K562 (cell line): ENCODE data around the gene MPHOSPH9. TPM values are rescaled to one million over a fixed set of nuclear protein-coding genes. Genes with fewer than 3 reads are reported as not detected.

Experiments
- ATAC-seq: fragments of 200-7000 bp; cut with Tn5 transposase; 3 replicates; pipeline ENCODE4 v1.9.1; 2020; ENCODE audit warnings: moderate library complexity
- BruUV-seq: library from RNA; stranded (reverse); fragments of 400-500 nt; replicated peaks from 2 replicates; lab custom pipeline; 2021; lab: Mats Ljungman, UMichigan
- CTCF ChIA-PET: fragments of 300-600 bp; formaldehyde crosslinking; extraction: SDS; loops from one replicate; lab custom pipeline; 2021; ENCODE audit warnings: low intra/inter-chr PET ratio; lab: Yijun Ruan, JAX
- POLR2A ChIA-PET: fragments of 300-600, 350-650 bp; sonication (Branson Sonifier 250); formaldehyde crosslinking; extraction: SDS; loops from one replicate; lab custom pipeline; 2021; ENCODE audit warnings: antibody characterized with exemption, inconsistent platforms; lab: Yijun Ruan, JAX
- DNase-seq, 4 experiments: peaks; one replicate each; pipeline versions ENCODE4 v3.0.0 to v3.0.0-alpha.2; 2011 to 2018; ENCODE audit warnings: low spot score in 3 of 4, mixed read lengths in 3 of 4; ENCODE audit errors: extremely low read depth in 1 of 4
- FAIRE-seq: peaks from 2 replicates; lab custom pipeline; 2011; peaks lifted over from hg19 to GRCh38; lab: Jason Lieb, UNC
- H2AFZ ChIP-seq: 2 replicates; pipeline ENCODE4 v1.6.0; 2011; ENCODE audit warnings: low read depth, low read length, control low read depth, inconsistent platforms
- H3K27ac ChIP-seq: fragments of 200-600 bp; 3 replicates; pipeline ENCODE4 v1.8.0; 2011; ENCODE audit warnings: low read depth, mild to moderate bottlenecking, control low read depth, inconsistent platforms, low read length, moderate library complexity, mixed read lengths; ENCODE audit errors: extremely low read depth
- H3K27me3 ChIP-seq, 2 experiments: fragments of 300-600 bp in 1 of 2; 2 replicates in 1 of 2; 3 replicates in 1 of 2; pipeline versions ENCODE4 v1.6.0 to v1.8.0; 2011; ENCODE audit warnings: inconsistent platforms in 2 of 2, low read length in 2 of 2, mild to moderate bottlenecking in 1 of 2, mixed read lengths in 1 of 2, moderate library complexity in 1 of 2; ENCODE audit not compliant: control insufficient read depth in 2 of 2, insufficient read depth in 2 of 2
- H3K36me3 ChIP-seq: fragments of 300-600 bp; 3 replicates; pipeline ENCODE4 v1.8.0; 2011; ENCODE audit warnings: mild to moderate bottlenecking, low read length, inconsistent platforms; ENCODE audit not compliant: control insufficient read depth, insufficient read depth
- H3K4me1 ChIP-seq, 2 experiments: fragments of 200-600 bp in 1 of 2; replicated peaks in 1 of 2; 2 replicates in 1 of 2; 3 replicates in 1 of 2; pipeline versions ENCODE4 v1.5.1 to v1.8.0; 2011; ENCODE audit warnings: inconsistent platforms in 2 of 2, low read length in 2 of 2, mild to moderate bottlenecking in 1 of 2, mixed read lengths in 1 of 2, moderate library complexity in 1 of 2; ENCODE audit not compliant: control insufficient read depth in 2 of 2, insufficient read depth in 2 of 2
- H3K4me2 ChIP-seq: 2 replicates; pipeline ENCODE4 v1.6.1; 2011; ENCODE audit warnings: low read length, control low read depth, inconsistent platforms, mixed read lengths; ENCODE audit not compliant: insufficient read depth
- H3K4me3 ChIP-seq: fragments of 200-600 bp; sonication (generic), shearing (Covaris generic); 2 replicates; pipeline ENCODE4 v1.5.1; 2016; ENCODE audit warnings: control low read depth, inconsistent platforms
- H3K79me2 ChIP-seq: fragments of 200-600 bp; 3 replicates; pipeline ENCODE4 v1.8.0; 2011; ENCODE audit warnings: low read length, inconsistent platforms; ENCODE audit not compliant: control insufficient read depth, insufficient read depth
- H3K9ac ChIP-seq, 2 experiments: 2 replicates each; pipeline versions ENCODE4 v1.6.0 to v1.6.1; 2011; ENCODE audit warnings: low read depth in 2 of 2, low read length in 2 of 2, control low read depth in 1 of 2, inconsistent platforms in 1 of 2, mild to moderate bottlenecking in 1 of 2, mixed read lengths in 1 of 2; ENCODE audit not compliant: insufficient read depth in 1 of 2
- H3K9me1 ChIP-seq: one replicate; pipeline ENCODE4 v1.6.0; 2011; ENCODE audit warnings: inconsistent platforms, mild to moderate bottlenecking, low read length, moderate library complexity; ENCODE audit not compliant: control insufficient read depth, insufficient read depth
- H3K9me3 ChIP-seq: replicated peaks from 2 replicates; pipeline ENCODE4 v1.5.1; 2011; ENCODE audit warnings: low read depth, low read length, inconsistent platforms; ENCODE audit not compliant: control insufficient read depth, insufficient read depth
- H4K20me1 ChIP-seq: replicated peaks from 2 replicates; pipeline ENCODE4 v1.6.1; 2011; ENCODE audit warnings: low read length, inconsistent platforms, mixed read lengths; ENCODE audit not compliant: control insufficient read depth, insufficient read depth
- CC2D1A ChIP-seq: fragments of 450-650 bp; IDR thresholded peaks from 2 replicates; pipeline ENCODE4 v1.6.1; 2017; ENCODE audit warnings: mild to moderate bottlenecking
- DPF2 ChIP-seq: fragments of 450-650 bp; IDR thresholded peaks from 2 replicates; pipeline ENCODE4 v1.6.1; 2016
- EP300 ChIP-seq: IDR thresholded peaks from 2 replicates; pipeline ENCODE4 v1.6.1; 2012; ENCODE audit warnings: low read length, improper control_type of control experiment
- FOSL1 ChIP-seq: fragments of 200-800 bp; sonication (Bioruptor generic); conservative IDR thresholded peaks from 2 replicates; pipeline ENCODE4 v1.6.1; 2016; ENCODE audit warnings: missing genetic modification characterization, missing compliant biosample characterization
- GATA2 ChIP-seq: sonication (generic); formaldehyde crosslinking; IDR thresholded peaks from 2 replicates; pipeline ENCODE4 v1.4.0; 2020; ENCODE audit warnings: mild to moderate bottlenecking, missing genetic modification reagents
- HDAC1 ChIP-seq, 2 experiments: fragments of 450-650 bp; IDR thresholded peaks; 2 replicates each; pipeline ENCODE4 v1.6.1; 2016 to 2017; ENCODE audit warnings: inconsistent platforms in 1 of 2, mild to moderate bottlenecking in 1 of 2, moderate library complexity in 1 of 2
- JUN ChIP-seq, 2 experiments: sonication (generic) in 1 of 2; formaldehyde crosslinking in 1 of 2; IDR thresholded peaks; 2 replicates each; pipeline versions ENCODE4 v1.6.1 to v1.8.0; 2012 to 2022; ENCODE audit warnings: borderline replicate concordance in 2 of 2, mild to moderate bottlenecking in 2 of 2, improper control_type of control experiment in 1 of 2, low read depth in 1 of 2, low read length in 1 of 2, missing genetic modification reagents in 1 of 2
- KLF16 ChIP-seq: IDR thresholded peaks from 2 replicates; pipeline ENCODE4 v1.6.1; 2016; ENCODE audit warnings: antibody characterized with exemption
- MEF2A ChIP-seq: IDR thresholded peaks from 2 replicates; pipeline ENCODE4 v1.6.1; 2011; ENCODE audit warnings: low read depth, mild to moderate bottlenecking, low read length, moderate library complexity; ENCODE audit not compliant: control insufficient read depth
- MYNN ChIP-seq, 2 experiments: sonication (generic); formaldehyde crosslinking in 1 of 2; IDR thresholded peaks; 2 replicates each; pipeline versions ENCODE4 v1.5.0 to v1.6.1; 2016 to 2020; ENCODE audit warnings: antibody characterized with exemption in 1 of 2, missing genetic modification reagents in 1 of 2
- POLR3G ChIP-seq: IDR thresholded peaks from 2 replicates; pipeline ENCODE4 v1.6.1; 2011; ENCODE audit not compliant: insufficient read length, insufficient replicate concordance; ENCODE audit errors: extremely low read depth
- RCOR1 ChIP-seq, 2 experiments: IDR thresholded peaks; 2 replicates each; pipeline ENCODE4 v1.6.1; 2012; ENCODE audit warnings: low read depth in 2 of 2, low read length in 2 of 2, borderline replicate concordance in 1 of 2, improper control_type of control experiment in 1 of 2
- TAL1 ChIP-seq: fragments of 450-650 bp; IDR thresholded peaks from 2 replicates; pipeline ENCODE4 v1.6.1; 2016; ENCODE audit warnings: mild to moderate bottlenecking
- ZFP36 ChIP-seq: fragments of 150-350 bp; IDR thresholded peaks from 2 replicates; pipeline ENCODE4 v1.6.1; 2018; ENCODE audit warnings: low read length, low read depth; ENCODE audit not compliant: partially characterized antibody
- WGBS: fragments of 100-300 bp; shearing (Covaris generic); methylation state at CpG from one replicate; pipeline ENCODE4 v1.1.6; 2016; ENCODE audit warnings: low coverage, mixed read lengths; ENCODE audit not compliant: insufficient coverage; ENCODE audit errors: missing lambda C conversion rate; 5-methylcytosine and 5-hydroxymethylcytosine counted together
- in situ Hi-C: fragments of 300-500 bp; cut with MboI; formaldehyde crosslinking; loops from 4 replicates; pipeline ENCODE4 v1.15.0; 2018; ENCODE audit warnings: inconsistent platforms, mixed read lengths
- intact Hi-C: fragments of 100-400 bp; cut with micrococcal nuclease; formaldehyde crosslinking; loops from 2 replicates; pipeline ENCODE4 v1.14.2; 2022
- polyA plus RNA-seq, 8 experiments: library from polyadenylated mRNA; depleted of rRNA in 4 of 8; stranded (reverse) in 5 of 8; unstranded in 3 of 8; fragments of >200 nt; fragmentation: Nextera tagmentation in 2 of 8; fragmentation: Illumina TruSeq in 1 of 8; extraction: Ambion mirVana in 2 of 8; extraction: Trizol in 1 of 8; gene quantifications; 2 replicates each; pipeline versions ENCODE4 v1.2.1 to v1.2.3, GENCODE V29; 2011 to 2014; ENCODE audit warnings: inconsistent platforms in 1 of 8, missing spikeins in 1 of 8
- total RNA-seq, 7 experiments: library from RNA; depleted of rRNA in 6 of 7; stranded (reverse); fragments of >200 nt in 6 of 7; fragmentation: Illumina TruSeq in 2 of 7; extraction: Trizol in 2 of 7; gene quantifications; 2 replicates each; pipeline versions ENCODE4 v1.2.1 to v1.2.3, GENCODE V29; 2011 to 2021; ENCODE audit warnings: low replicate concordance in 1 of 7
- TF ChIP-seq, protein P1 (sequence below): fragments of 250-450 bp; sonication (Bioruptor Pico); IDR thresholded peaks from 2 replicates; pipeline ENCODE4 v1.5.0; 2020; ENCODE audit warnings: mild to moderate bottlenecking, borderline replicate concordance
- TF ChIP-seq, protein P2 (sequence below): fragments of 200-400 bp; formaldehyde crosslinking; IDR thresholded peaks from 2 replicates; pipeline ENCODE4 v1.6.1; 2017; ENCODE audit warnings: mild to moderate bottlenecking, low read depth, low read length, moderate library complexity

MPHOSPH9 gene
- total and polyA plus RNA-seq, 9 of the 15 experiments (the other 6 are each of a cell fraction or from before 2014, with no cell fraction given) = 14.2 to 103 (median 54.5) TPM

DNA sequence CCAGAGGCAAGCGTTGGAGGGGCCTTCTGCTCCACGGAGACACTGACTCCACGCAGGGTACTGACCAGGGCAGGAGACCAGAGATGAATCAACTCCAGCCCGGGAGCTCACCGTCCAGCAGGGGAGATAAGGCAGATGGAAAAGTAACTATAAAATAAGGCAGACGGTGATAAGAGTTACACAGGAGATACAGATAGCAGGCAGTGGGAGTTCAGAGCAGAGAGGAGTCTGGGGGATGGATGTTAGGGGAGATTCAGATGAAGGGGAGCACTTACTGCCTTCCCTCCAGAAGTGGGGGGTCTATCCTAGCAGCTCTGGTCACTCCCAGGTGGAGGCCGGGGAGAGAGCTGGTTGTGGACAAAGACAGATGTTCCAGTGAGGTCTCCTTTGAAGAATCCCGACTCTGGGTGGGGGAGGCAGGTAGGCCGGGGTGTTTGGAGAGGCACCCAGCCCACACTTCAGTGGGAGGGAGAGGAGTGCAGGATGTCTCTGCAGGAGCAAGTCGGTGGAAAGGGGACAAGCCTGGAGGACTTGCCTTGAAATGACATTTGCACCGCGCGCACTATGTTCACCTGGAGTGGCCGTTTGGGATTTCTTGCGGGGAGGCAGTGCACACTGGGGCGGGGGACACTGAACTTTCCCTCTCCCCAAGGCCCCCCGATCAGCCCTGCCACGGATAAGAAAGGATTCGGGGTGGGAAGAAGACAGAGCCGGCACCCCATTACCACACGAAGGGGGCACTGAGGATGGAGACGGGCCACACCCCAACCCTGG lies 83.3 kb downstream of the MPHOSPH9 start:
- ChIA-PET CTCF (no interaction called here), POLR2A (interaction anchor here (0.5 to 1.6 kb wide), 8 partner anchors 9 to 180 kb away, joined by 3 to 8 read pairs (median 4); partner anchors contain the start of gene OGFOD2)
- Histone ChIP-seq H3K4me1 (peaks cover 26 to 30% of the 10 kb centered on the region in 2 experiments; a peak in 4 of 5 replicates), H3K4me3 (peak overlapping the region; percentile 56), H3K27me3 (no peaks in the 10 kb centered on the region), H3K79me2 (peaks cover 18% of the 10 kb centered on the region; the same call in 2 of the 3 replicates), H3K36me3 (peaks cover 9% of the 10 kb centered on the region; the same call in 1 of the 3 replicates), H3K4me2 (peak overlapping the region; percentile 83), H3K9me3 (no peaks in the 10 kb centered on the region), H3K27ac (peak overlapping the region; percentile 48; the same call in 2 of the 3 replicates), H2AFZ (peak overlapping the region; percentile 86), H4K20me1 (peaks cover 16% of the 10 kb centered on the region), H3K9ac (peak overlapping the region; percentile 62 to 94; a peak in 3 of 4 replicates), H3K9me1 (peaks cover 5% of the 10 kb centered on the region)
- in situ Hi-C loops = no loop called here
- BruUV-seq = TSS peak; percentile 37
- intact Hi-C loops = loop anchor here (5.0 to 10.0 kb wide), 3 partner anchors 83 to 165 kb away; partner anchors contain the start of genes ARL6IP4, MPHOSPH9 and MTRFR
- DNase-seq = peak; percentile 72 to 81 (median 80)
- peak; percentile 51 for ATAC-seq
- 4% methylated on average over 21 of the region's 22 CpGs for WGBS
- peak; percentile 84 for FAIRE-seq
- TF ChIP-seq KLF16 (peak; percentile 78; the same call in 1 of the 2 replicates), POLR3G (no peak), GATA2 (peak; percentile 69; the same call in 1 of the 2 replicates), DPF2 (peak; percentile 93), MYNN (IDR thresholded peaks at IDR 0.05) (0 out of 2 replicates have a peak, but pooled peaks have one; percentile 38), MYNN (CRISPR knock-in tag; IDR thresholded peaks at IDR 0.05) (no peak), HDAC1 (IDR thresholded peaks at IDR 0.05) (peak in 1 of 2 experiments; percentile 69; a peak in 2 of 4 replicates), FOSL1 (peak; percentile 70), TAL1 (peak; percentile 87), RCOR1 (IDR thresholded peaks at IDR 0.05; ENCODE audit: borderline replicate concordance in 1 of 2, low read depth in 2 of 2, low read length in 2 of 2) (peak in 1 of 2 experiments; percentile 69; a peak in 1 of 4 replicates), MEF2A (no peak), ZFP36 (peak; percentile 22), CC2D1A (peak; percentile 58; the same call in 1 of the 2 replicates), JUN (IDR thresholded peaks at IDR 0.05; ENCODE audit: borderline replicate concordance, low read depth, low read length) (0 out of 2 replicates have a peak, but pooled peaks have one; percentile 23), JUN (CRISPR knock-in tag; IDR thresholded peaks at IDR 0.05; ENCODE audit: borderline replicate concordance) (no peak), EP300 (peak; percentile 68)
- TF ChIP-seq, protein P1, sequence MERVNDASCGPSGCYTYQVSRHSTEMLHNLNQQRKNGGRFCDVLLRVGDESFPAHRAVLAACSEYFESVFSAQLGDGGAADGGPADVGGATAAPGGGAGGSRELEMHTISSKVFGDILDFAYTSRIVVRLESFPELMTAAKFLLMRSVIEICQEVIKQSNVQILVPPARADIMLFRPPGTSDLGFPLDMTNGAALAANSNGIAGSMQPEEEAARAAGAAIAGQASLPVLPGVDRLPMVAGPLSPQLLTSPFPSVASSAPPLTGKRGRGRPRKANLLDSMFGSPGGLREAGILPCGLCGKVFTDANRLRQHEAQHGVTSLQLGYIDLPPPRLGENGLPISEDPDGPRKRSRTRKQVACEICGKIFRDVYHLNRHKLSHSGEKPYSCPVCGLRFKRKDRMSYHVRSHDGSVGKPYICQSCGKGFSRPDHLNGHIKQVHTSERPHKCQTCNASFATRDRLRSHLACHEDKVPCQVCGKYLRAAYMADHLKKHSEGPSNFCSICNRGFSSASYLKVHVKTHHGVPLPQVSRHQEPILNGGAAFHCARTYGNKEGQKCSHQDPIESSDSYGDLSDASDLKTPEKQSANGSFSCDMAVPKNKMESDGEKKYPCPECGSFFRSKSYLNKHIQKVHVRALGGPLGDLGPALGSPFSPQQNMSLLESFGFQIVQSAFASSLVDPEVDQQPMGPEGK = no peak
- TF ChIP-seq, protein P2, sequence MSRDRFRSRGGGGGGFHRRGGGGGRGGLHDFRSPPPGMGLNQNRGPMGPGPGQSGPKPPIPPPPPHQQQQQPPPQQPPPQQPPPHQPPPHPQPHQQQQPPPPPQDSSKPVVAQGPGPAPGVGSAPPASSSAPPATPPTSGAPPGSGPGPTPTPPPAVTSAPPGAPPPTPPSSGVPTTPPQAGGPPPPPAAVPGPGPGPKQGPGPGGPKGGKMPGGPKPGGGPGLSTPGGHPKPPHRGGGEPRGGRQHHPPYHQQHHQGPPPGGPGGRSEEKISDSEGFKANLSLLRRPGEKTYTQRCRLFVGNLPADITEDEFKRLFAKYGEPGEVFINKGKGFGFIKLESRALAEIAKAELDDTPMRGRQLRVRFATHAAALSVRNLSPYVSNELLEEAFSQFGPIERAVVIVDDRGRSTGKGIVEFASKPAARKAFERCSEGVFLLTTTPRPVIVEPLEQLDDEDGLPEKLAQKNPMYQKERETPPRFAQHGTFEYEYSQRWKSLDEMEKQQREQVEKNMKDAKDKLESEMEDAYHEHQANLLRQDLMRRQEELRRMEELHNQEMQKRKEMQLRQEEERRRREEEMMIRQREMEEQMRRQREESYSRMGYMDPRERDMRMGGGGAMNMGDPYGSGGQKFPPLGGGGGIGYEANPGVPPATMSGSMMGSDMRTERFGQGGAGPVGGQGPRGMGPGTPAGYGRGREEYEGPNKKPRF = no peak
